ENCODE measurements around the gene POLR1H.
"Not testable (repeated sequence)": the region's sequence is repeated elsewhere in the genome, so short reads cannot be mapped to it uniquely, and the experiment has no call there.

Gene POLR1H, protein sequence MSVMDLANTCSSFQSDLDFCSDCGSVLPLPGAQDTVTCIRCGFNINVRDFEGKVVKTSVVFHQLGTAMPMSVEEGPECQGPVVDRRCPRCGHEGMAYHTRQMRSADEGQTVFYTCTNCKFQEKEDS

DNA sequence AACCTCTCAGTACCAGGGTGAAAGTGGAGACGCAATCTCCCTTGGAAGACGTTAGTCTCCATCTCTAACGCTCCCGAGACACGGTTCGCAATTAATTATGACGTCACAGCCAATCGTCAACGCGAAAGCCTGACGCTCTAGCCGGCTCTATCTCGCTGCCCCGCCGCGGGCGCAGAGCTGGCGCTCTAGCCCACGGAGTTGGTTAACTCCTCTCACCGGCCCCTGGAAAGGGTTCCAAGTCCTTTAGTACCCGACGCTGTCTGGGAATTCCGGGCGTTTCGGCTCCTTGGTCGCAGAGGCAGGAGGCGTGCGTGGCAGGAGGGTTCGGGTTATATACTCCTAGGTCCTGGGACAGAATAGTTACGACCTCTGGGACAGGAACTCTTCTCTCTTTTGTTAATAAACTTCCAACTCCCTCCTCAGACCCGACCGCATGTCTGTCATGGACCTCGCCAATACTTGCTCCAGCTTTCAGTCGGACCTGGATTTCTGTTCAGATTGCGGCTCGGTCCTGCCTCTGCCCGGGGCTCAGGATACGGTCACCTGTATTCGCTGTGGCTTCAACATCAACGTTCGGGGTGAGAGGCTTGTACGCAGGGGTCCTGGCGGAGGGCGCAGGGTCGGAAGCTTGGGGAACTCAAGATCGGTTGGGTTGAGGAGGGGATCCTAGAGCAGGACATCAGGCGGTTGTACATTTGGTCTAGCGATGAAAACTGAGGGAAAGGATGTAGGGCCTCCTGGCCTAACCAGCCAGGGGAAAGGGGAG lies at the start of gene POLR1H:
Gene POLR1H, plus strand, starts transcription at position 174 of the 766 bp plus-strand sequence. Its CDS starts 260 bp downstream, at position 434.
- DNase-seq: peak; percentile 82

DNA sequence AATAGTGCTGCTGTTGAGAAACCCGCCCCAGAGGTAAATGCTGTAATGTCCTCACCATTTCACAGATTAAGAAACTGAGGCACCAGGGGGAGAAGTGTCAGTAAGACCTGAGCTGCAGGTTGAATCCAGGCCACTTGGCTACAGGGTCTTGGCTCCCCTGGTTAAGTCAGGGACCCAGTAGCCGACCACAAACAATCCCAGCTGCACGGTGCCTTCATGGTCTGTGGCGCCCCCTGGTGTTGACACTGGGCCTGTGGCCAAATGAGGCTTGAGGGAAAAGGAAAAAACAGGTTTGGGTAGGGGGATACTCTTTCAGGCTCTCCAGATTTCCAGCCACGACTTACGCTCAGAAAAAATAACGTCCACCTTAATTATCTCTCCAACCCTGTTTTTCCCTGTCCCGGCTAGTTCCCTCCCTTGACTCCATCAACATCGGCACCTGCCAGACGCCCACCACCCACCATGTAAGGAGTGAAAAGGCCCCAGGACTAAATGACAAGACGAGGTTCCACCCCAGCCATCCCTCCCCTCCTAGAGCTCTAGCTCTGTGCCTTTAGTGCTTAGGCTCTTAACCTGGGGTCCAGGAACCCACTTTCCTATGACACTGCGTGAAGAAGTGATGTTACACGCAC lies 47.7 kb upstream of the POLR1H start:
- no peak for DNase-seq

DNA sequence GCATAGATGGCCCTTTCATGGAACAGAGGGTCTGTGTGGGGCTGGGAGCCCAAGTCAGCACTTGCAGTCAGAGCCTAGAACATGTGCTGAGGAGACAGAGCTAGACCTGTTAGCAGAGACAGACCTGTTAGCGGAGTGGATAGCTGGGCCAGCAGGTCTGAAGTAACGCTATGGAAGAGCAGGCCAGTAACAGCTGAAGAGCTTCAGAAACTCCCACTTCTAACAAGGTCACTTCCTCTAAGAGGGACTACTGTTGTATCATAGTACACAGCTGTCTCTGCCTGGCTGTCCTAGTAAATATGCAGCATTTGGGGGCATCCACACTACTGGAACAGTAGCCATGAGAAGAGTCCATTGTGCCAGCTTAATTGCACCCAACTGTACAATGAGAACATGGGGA lies 41.2 kb upstream of the POLR1H start:
- DNase-seq: no peak

DNA sequence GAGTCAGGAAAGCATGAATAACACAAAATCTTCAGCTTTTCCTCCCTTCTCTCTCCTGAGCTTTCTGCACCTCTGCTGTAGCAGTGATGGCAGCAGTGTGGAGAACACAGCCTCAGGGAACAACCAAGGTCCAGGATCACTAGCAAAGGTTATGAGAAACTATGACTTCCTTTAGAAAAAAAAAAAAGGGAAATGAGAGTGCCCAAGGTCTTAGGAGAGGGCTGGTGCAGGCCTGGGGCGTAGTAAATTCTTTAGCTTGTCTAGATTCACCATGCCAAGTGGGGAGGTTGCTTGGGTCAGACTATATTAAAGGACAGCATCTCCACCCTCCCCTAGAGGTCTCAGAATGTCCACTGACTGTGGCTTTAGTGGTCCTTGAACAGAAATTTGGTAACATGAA lies 40.4 kb upstream of the POLR1H start:
- no peak for DNase-seq

DNA sequence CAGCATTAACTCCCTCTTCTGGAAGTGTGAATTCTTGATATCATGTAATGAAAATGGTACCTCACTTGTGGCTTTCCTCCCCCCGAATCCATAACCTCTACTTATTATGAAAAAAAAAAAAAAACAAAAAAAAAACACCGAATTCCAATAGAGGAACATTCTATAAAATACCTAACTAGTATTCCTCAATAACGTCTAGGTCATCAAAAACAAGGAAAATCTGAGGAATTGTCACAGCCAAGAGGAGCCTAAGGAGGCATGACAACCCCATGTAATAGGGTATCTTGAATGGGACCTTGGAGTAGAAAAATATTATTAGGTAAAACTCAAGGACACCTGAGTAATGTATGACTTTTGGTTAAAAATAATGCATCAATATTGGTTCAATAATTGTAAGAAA lies 38.9 kb upstream of the POLR1H start:
- no peak for DNase-seq

DNA sequence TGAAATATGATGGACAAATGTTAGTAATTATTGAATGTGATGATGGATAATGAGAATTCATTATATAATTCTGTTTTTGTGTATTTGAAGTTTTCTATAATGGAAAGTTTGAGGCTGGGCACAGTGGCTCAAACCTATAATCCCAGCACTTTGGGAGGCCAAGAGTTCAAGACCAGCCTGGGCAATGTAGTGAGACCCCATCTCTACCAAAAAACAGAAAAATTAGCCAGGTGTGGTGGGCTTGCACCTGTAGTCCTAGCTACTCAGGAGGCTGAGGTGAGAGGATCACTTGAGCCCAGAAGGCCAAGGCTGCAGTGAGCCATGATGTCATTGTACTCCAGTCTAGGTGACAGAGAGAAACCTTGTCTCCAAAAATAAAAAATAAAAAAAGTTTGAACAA lies 38.4 kb upstream of the POLR1H start:
- DNase-seq: not testable (repeated sequence)

DNA sequence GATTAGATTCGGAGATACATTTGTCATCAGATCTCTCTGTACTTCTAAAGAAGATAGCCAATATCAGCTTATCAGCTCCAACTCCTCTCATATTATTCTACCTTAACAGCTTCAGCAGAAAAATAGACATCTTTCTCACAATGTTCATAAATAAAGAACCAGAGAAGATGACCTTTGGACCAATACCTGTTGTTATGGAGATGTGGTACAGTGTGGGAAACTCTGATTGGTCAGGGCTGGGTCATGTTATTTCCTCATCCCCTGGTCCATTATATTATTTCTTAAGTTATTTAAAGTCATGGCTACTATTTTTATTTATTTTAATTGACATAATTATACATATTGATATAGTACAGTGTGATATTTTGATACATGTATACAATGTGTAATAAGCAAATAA lies 35.9 kb upstream of the POLR1H start:
- no peak for DNase-seq

DNA sequence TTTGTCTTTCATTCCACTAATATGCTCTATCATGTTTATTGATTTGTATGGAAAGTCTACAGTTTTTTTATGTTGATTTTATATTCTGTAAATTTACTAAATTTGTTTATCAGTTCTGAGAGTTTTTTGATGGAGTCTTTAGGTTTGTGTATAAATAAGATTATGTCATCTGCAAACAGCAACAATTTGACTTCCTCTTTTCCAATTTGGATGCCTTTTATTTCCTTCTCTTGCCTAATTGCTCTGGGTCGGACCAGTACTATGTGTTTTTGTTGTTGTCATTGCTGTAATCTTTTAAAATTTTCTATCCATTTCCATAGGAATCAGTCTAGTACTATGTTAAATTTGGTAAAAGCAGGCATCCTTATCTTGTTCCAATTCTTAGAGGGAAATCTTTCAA lies 31.5 kb upstream of the POLR1H start:
- no peak for DNase-seq

DNA sequence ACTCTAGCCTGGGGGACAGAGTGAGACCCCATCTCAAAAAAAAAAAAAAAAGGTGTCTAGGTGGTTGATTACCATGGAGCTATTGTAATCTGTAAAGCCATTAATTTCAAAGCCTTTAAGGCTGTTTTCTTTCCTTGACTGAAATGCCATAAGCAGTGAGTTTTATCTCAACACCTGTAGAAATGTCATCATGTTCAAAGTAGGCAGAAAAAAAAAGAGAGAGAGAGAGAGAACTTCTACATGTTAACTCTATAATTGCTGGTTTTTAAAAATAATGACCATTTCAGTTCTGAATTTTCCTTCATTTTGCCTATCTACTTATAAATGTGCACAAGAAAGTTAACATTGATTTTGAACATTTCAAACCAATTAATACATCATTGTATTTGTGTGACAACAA lies 29.7 kb upstream of the POLR1H start:
- no peak for DNase-seq

DNA sequence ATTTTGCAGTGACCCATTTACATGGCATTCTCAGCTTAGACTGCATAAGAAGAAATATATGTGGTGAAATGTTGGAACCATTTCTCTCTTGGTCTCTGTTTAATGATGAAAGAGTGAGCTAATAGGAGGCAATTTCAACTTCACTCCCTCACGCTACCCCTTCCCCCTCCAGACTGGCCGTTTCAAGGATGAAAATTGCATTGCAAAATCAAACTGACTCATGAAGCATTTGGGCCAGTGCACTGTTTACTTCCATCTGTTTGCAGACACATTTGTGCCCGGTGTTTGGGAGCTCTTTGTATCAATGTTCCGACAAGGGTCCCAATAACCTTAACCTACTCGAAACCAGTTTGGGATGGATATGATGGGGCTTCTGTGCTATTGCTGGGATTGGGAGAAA lies 27.6 kb upstream of the POLR1H start:
- DNase-seq: not testable (repeated sequence)

DNA sequence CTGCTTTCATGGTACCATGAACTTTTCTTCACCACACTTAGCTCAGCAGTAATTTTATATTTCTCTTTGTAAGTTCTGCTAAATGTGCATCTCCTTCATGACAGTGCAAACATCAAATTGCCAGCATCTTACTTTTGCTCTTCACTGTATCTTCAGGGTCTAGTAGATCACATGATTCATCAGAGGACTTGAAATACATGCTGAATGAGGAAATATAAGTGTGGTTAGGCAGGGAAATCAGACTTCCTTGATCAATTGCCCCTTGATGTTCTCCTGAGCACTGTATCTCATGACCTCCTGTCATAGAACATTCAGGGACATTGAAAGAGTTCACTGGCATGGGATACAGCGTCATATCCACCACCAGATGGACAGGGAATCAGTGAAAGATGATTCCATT lies 25.3 kb upstream of the POLR1H start:
- DNase-seq: no peak

DNA sequence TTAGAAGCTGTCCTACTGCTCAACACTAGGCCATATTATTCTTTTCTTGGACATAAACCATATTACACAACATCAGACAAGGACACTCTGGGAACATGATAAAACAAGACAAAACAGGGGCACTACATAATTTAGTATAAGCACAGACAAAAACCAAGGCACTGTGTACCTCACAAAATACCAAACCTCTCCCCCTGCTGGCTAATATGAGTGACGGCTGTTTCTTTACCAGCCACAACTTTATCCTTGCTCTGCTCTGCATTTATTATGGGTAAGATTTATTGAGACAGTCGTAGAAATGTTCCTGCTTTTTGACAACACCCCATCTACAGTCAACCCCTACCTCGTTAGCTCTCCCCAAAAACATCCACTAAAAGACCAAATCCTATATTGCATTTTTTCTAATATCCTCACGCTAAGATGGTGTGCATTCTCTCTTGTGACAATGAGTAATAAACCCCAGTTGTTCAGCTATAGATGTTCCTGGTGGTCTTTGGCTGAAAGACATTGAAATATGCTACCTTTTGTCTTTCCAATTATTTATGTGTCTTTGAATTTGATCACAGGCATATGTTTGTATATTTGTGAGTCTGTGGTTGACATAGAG lies 23.8 kb upstream of the POLR1H start:
- no peak for DNase-seq

DNA sequence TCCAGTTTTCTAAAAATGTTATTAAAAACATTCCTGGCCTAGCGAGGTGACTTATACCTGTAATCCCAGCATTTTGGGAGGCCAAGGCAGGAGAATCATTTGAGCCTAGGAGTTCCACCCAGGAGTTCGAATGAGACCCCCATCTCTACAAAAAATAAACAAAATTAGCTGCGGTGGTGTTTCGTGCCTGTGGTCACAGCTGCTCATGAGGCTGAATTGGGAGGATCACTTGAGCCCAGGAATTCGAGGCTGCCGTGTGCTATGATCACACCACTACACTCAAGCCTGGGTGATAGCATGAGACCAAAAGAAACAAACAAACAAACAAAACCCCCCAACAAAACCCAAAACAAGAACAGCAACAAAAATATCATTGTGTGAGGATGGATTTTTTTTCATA lies 19.8 kb upstream of the POLR1H start:
- no peak for DNase-seq

DNA sequence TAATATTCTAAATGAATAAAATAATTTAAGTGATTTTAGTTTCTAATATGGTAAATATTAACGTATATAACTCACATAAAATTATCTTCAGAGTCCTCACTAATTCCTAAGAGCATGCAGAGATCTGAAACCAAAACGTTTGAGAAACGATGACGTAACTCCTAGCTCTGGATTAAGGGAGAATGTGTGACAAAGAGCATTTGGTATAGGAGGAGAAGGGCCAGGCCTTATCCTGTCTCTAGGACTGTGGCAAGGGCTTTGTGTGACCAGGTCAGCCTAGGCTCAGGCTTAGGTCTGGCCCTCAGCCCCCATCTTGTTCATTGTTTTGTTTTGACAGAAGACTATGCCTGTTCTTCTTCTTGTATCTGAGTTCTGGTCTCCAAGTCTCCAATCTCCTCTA lies 19.2 kb upstream of the POLR1H start:
- DNase-seq: no peak

DNA sequence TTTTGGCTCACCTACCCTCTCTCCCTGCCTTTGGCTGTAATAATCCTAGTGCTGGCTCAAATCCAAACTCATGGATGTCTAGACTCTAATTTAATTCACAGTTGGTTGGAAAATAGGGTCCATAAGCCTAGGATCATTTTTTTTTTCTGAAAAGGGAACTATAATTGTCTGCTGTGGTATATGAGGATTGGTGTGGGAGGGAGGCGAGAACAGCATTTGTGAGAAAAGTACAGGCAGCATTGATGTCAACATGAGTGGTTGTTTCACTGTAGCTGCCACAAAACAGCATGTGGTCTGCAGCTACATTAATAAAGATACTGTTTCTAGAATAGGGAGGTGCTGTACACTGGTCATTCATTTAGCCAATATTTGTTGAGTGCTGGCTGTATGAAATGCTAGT lies 18.6 kb upstream of the POLR1H start:
- no peak for DNase-seq

DNA sequence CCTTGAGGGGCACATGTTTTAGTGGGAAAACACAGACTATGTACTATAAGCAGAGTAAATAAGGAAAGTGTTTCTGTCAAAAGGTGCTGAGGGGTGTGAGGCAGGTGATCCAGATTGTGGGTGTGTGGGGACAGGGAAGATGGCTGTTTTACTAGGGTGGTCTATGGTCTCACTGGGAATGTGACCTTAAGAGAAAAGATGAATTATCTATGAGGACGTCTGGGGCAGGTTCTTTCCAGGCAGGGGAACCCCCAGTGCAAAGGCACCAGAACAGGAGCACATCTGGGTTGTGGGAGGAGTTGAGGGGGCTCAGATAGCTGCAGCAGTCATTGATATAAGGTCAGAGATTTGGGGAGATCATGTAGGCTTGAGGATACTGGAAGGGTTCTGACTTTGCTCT lies 18.2 kb upstream of the POLR1H start:
- no peak for DNase-seq

DNA sequence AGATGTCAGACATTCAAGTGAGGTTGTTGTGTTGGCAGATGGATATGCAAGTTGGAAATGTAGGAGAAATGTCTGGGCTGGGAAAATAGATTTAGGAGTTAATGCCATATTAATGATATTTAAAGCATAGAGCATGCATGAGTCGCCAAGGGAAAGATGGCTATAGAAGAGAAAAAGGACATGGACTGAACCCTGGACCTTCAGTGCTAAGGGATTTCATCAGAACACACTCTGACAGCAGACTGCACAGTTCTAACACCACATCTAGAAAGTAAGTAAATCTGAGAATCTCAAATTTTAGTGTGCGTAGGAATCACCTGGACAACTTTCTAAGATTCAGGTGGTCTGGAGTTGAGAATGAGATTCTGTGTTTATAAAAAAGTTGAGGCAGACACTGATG lies 17.3 kb upstream of the POLR1H start:
- DNase-seq: no peak

DNA sequence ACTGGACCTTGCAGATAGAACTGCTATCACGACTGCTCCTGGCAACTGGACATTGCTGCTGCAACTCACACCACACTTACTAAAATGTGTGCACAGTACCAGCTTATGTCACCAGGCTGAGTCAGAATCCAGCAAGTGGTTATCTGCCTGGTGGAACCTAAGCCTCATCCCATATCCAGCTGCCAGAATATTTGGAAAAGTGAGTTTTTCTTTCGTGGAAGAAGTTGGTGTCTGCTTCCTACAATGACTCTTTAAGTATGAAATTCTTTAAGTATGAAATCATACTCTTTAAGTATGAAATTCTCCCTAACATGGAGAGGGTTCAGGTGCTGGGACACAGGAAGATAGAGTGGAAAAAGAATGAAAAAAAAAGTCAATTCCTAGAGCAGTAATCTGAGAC lies 16.4 kb upstream of the POLR1H start:
- DNase-seq: no peak

DNA sequence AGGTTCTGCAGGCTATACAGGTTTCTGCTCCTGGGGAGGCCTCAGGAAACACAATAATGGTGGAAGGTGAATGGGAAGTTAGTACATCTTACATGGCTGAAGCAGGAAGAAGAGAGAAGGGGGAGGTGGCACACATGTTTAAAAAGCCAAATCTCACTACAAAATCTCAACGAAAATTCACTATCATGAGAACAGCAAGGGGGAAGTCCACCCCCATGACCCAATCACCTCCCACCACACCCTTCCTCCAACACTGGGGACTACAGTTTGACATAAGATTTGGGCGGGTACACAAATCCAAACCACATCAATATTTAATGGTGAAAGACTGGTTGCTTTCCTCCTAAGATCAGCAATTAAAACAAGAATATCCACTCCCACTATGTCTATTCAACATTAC lies 13.8 kb upstream of the POLR1H start:
- no peak for DNase-seq

DNA sequence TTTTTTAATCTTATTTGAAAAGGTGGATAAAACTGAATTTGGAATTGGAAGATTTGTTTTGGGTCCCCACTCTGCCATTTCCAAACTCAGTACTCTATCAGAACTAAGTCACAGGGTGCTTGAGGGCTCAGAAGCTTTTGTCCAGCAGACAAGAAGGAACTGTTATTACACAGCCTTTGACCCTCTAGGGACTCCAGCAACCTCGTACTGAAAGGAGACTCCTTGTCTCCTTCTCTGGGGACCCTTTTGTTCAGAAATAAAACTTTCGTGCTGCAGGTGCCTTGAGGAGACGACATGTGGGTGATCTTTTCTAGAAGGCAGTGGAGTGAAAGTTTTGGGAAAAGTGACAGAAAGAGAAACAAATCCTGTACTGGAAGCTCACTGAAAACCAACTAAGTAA lies 7.4 kb upstream of the POLR1H start:
- DNase-seq: no peak

DNA sequence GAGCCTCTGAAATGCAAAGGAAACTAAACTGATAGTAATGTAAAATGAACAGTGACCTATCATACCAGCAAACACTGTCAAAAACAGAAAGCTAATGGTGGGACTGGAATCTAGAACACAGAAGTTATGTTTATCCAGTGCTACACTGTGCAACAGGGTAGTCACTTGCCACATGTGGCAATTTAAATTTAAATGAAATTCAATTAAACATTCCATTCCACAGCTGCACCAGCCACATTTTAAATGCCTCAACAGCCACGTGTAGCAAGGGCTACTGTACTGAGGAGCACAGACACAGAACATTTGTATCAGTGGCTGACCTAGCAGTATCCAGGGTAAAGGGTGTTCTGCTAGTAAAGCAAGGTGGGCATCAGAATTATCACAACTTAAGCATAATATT lies 5.6 kb upstream of the POLR1H start:
- DNase-seq: no peak

DNA sequence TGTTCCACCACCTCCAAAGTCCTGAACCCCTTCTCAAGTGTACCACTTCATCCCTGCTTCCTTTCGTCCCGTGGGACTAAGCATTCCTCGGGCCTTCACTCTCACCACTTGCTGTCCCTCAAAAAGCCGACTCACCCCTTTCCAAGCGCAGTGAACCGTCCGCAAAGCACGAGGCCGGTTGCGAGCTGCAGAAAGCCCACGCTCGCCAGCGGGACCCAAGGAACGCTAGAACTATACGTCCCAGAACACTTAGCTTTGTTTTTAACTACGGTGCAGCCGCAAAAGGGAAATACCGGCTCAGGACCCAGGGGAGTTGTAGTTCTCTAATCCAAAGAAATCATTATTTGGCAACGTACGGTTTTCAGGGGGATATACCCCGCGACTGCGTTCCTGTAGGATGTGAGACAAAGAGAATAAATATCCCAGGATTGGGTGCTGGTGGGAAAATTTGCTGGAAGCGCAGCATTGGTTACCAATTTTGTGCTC lies 416 bp upstream of the POLR1H start:
- DNase-seq: no peak

DNA sequence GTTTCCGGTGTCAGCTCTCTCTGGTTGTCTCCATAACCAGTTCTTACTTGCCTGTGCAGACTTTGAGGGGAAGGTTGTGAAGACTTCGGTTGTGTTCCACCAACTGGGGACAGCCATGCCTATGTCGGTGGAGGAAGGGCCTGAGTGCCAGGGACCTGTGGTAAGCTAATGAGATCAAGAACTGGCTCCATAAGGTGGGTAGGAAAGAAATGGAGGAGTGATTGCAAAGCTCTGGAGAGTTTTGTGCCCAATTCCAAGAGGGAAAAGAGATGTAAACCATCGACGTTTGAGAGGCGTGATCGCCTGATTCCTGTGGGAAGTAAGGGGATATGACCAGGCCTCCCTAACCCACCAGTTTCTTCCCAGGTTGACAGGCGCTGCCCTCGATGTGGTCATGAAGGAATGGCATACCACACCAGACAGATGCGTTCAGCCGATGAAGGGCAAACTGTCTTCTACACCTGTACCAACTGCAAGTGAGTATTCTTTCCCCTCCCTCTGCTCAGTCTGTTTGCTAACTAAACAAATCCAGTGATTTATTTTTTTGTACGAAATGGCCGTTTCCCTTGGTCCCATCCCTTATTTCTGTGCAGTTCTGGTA lies 893 bp downstream of the POLR1H start:
- no peak for DNase-seq

Measured in stimulated activated naive CD4-positive, alpha-beta T cell treated with Interleukin-2 at 50 U/mL for 16 hours (primary cell).